ENCODE measurements around the gene PSAPL1. TPM values are rescaled to one million over a fixed set of nuclear protein-coding genes. Genes with fewer than 3 reads are reported as not detected.

Gene PSAPL1
- total and polyA plus RNA-seq, 2 of the 8 experiments (the other 6 are each of a cell fraction or from before 2014, with no cell fraction given), result 0.03 TPM; not detected in 1

DNA sequence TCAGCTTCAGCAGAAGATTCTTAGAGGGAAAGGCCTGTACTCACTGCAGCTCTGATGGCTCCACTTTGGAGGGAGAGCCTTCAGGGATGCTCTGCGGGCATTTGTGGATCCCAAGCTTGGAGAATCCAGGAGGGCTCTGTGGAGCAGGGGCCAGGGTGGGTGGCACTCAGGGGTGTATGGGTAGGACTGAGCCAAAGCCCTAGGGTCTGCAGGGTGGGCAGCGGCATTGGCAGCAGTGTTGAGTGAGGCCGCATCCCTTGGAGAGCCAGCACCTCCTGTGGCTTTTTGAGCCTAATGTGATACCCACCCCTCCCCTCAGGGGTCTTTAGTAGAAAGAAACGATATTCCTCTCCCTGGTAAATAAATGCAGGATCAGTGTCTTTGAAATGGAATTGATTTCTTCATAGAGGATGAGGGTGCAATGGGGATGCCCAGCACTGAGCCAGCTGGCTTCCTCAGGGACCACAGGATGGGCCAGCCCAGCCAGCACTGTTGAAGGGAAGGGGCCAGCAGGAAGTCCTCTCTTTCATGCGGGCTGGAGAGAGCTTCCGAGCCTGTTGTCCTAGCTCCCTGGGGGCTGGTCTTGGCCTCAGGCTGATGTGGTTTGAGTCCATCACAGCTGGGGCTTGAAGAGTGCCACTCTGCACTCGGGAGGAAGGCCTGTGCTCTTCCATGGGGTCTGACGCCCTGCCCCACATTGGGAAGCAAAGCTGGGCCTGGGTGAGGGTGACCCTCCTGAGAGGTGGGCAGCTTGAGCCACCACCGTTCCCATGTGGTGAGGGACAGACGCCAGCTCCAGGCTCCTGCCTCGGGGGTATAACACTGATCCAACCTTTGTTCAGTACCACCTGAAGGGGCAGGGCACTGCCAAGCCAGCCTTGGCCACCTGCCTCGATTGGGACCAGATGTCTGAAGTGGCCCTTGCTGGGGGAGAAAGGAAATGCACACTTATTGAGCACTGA, 49.5 kb downstream of the PSAPL1 start:
- H4K20me1 ChIP-seq (replicated peaks in 1 of 2; ENCODE audit: control insufficient read depth in 1 of 2, insufficient read depth in 2 of 2, low read length in 2 of 2), result peaks cover 0 to 4% of the 10 kb centered on the region in 2 experiments
- H3K4me2 ChIP-seq (ENCODE audit: insufficient read depth in 1 of 2, low read depth in 2 of 2, low read length in 2 of 2), result no peak overlapping the region
- ChIA-PET CTCF (ENCODE audit: partially characterized antibody) (interaction anchor here (0.6 to 1.2 kb wide), 3 partner anchors 15 to 572 kb away, joined by 3 read pairs; no protein-coding TSS in a partner anchor), POLR2A (ENCODE audit: partially characterized antibody) (no interaction called here)
- no peak overlapping the region for H3K4me3 ChIP-seq (ENCODE audit: extremely low read depth in 1 of 4, insufficient read depth in 2 of 4, low read depth in 3 of 4, low read length in 4 of 4)
- DNase-seq (ENCODE audit: low read depth in 1 of 2, low spot score in 2 of 2), result no peak
- 0 out of 2 replicates have a peak, but pooled peaks cover 2% of the 10 kb centered on the region for H3K23me2 ChIP-seq (ENCODE audit: low read depth, low read length)
- no peaks in the 10 kb centered on the region for H3K36me3 ChIP-seq (ENCODE audit: control insufficient read depth in 2 of 4, insufficient read depth in 4 of 4, low read length in 3 of 4)
- FAIRE-seq, result no peak
- H2AFZ ChIP-seq (ENCODE audit: low read length), result no peak overlapping the region
- no peak overlapping the region for H3K4ac ChIP-seq (replicated peaks; ENCODE audit: insufficient read length, low read depth, low read length)
- no peak overlapping the region for H3K56ac ChIP-seq (replicated peaks; ENCODE audit: insufficient read length, low read depth, low read length)
- no peaks in the 10 kb centered on the region for H3K79me2 ChIP-seq (ENCODE audit: control insufficient read depth in 1 of 2, insufficient read depth in 2 of 2, low read length in 2 of 2)
- no peaks in the 10 kb centered on the region for H3K79me1 ChIP-seq (ENCODE audit: low read depth, low read length)
- no peak overlapping the region; the same call in 1 of the 2 replicates for H4K8ac ChIP-seq (ENCODE audit: extremely low read depth, insufficient read depth, low read length)
- no peak overlapping the region for H2BK120ac ChIP-seq (replicated peaks; ENCODE audit: low read depth, low read length)
- H3K14ac ChIP-seq (ENCODE audit: insufficient read length), result no peak overlapping the region
- H4K91ac ChIP-seq (replicated peaks; ENCODE audit: insufficient read length, low read length), result no peak overlapping the region
- no peak overlapping the region for H2BK15ac ChIP-seq (ENCODE audit: low read length)
- H3K27me3 ChIP-seq (replicated peaks in 1 of 4; ENCODE audit: control insufficient read depth in 3 of 4, extremely low read depth in 1 of 4, insufficient read depth in 3 of 4, low read length in 3 of 4), result no peaks in the 10 kb centered on the region
- H3K9ac ChIP-seq (replicated peaks in 1 of 4; ENCODE audit: extremely low read depth in 1 of 4, low read depth in 3 of 4, low read length in 3 of 4), result no peak overlapping the region
- no peak overlapping the region for H2BK12ac ChIP-seq (ENCODE audit: low read depth, low read length)
- H3K23ac ChIP-seq (ENCODE audit: insufficient read length), result no peak overlapping the region
- H2AK5ac ChIP-seq (ENCODE audit: low read depth, low read length), result no peak overlapping the region
- TF ChIP-seq CHD1 (IDR thresholded peaks at IDR 0.05; ENCODE audit: low read depth, low read length) (no peak), SIRT6 (IDR thresholded peaks at IDR 0.05; ENCODE audit: low read length) (no peak), POU5F1 (IDR thresholded peaks at IDR 0.05; ENCODE audit: low read depth, low read length) (no peak), RBBP5 (IDR thresholded peaks at IDR 0.05; ENCODE audit: borderline replicate concordance, low read depth, low read length) (no peak), ASH2L (IDR thresholded peaks at IDR 0.05; ENCODE audit: low read length) (no peak), TAF7 (optimal IDR thresholded peaks at IDR 0.05; ENCODE audit: borderline replicate concordance, low read depth, low read length) (no peak), CTBP2 (IDR thresholded peaks at IDR 0.05; ENCODE audit: borderline replicate concordance, insufficient read depth, insufficient read length, low read length) (no peak), MAFK (IDR thresholded peaks at IDR 0.05; ENCODE audit: low read depth, low read length) (no peak), POLR2A (IDR thresholded peaks at IDR 0.05; ENCODE audit: control extremely low read depth in 1 of 2, low read depth in 2 of 2, low read length in 2 of 2) (no peak)
- TF ChIP-seq, protein P1, sequence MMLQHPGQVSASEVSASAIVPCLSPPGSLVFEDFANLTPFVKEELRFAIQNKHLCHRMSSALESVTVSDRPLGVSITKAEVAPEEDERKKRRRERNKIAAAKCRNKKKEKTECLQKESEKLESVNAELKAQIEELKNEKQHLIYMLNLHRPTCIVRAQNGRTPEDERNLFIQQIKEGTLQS (IDR thresholded peaks at IDR 0.05; ENCODE audit: insufficient read depth, low read depth, low read length), result no peak
- H3K18ac ChIP-seq (ENCODE audit: extremely low read depth, low read length), result no peak overlapping the region
- H2BK5ac ChIP-seq (ENCODE audit: low read depth, low read length), result no peak overlapping the region
- no peak overlapping the region for H2BK20ac ChIP-seq (ENCODE audit: low read length)
- H4K5ac ChIP-seq (ENCODE audit: insufficient read length, low read depth, low read length), result no peak overlapping the region
- no peak overlapping the region for H3K27ac ChIP-seq (ENCODE audit: low read depth, low read length)
- no peaks in the 10 kb centered on the region for H3K9me3 ChIP-seq (ENCODE audit: insufficient read depth in 2 of 2, low read depth in 1 of 2, low read length in 1 of 2)
- WGBS, 2 experiments (ENCODE audit: extremely low coverage in 1 of 2, insufficient coverage in 1 of 2, insufficient read length in 1 of 2, insufficient replicate concordance in 2 of 2, low coverage in 1 of 2, low lambda C conversion rate in 2 of 2, missing lambda C conversion rate in 1 of 2), result 87% methylated on average over 12 of the region's 12 CpGs; no CpG with 5 or more reads in 1 of the 2 experiments
- no peaks in the 10 kb centered on the region for H3K4me1 ChIP-seq (replicated peaks in 1 of 4; ENCODE audit: control insufficient read depth in 3 of 4, insufficient read depth in 4 of 4, low read length in 3 of 4)

Data from H1 (cell line).